DND-41 (cell line): Measurements from ENCODE around the gene STN1.

Experiments
- ATAC-seq: fragments of 200-7000 bp; cut with Tn5 transposase; 3 replicates; pipeline ENCODE4 v1.9.1; 2021; ENCODE audit warnings: low read depth; ENCODE audit not compliant: insufficient read depth
- DNase-seq: peaks from one replicate; pipeline ENCODE4 v3.0.0-alpha.2; 2020
- H2AFZ ChIP-seq: 2 replicates; pipeline ENCODE4 v1.6.0; 2012; ENCODE audit warnings: low read depth, low read length
- H3K27ac ChIP-seq: 2 replicates; pipeline ENCODE4 v1.5.1; 2012; ENCODE audit warnings: low read length, inconsistent platforms
- H3K27me3 ChIP-seq: fragments of 200-600 bp; sonication (generic); 2 replicates; pipeline ENCODE4 v1.6.0; 2012; ENCODE audit warnings: low read length, mild to moderate bottlenecking, inconsistent platforms; ENCODE audit not compliant: insufficient read depth, poor library complexity
- H3K36me3 ChIP-seq: 2 replicates; pipeline ENCODE4 v1.5.1; 2012; ENCODE audit warnings: low read length, inconsistent platforms; ENCODE audit not compliant: insufficient read depth
- H3K4me1 ChIP-seq: 2 replicates; pipeline ENCODE4 v1.5.1; 2012; ENCODE audit warnings: mild to moderate bottlenecking, low read length; ENCODE audit not compliant: insufficient read depth
- H3K4me2 ChIP-seq: 2 replicates; pipeline ENCODE4 v1.6.0; 2012; ENCODE audit warnings: mild to moderate bottlenecking, moderate library complexity, low read length, inconsistent platforms; ENCODE audit not compliant: insufficient read depth
- H3K4me3 ChIP-seq, 2 experiments: fragments of 200-600 bp in 1 of 2; shearing (Covaris generic) in 1 of 2; 2 replicates each; pipeline ENCODE4 v1.5.1; 2012 to 2016; ENCODE audit warnings: inconsistent platforms in 2 of 2, low read length in 2 of 2, mild to moderate bottlenecking in 2 of 2, low read depth in 1 of 2, moderate library complexity in 1 of 2
- H3K79me2 ChIP-seq: 2 replicates; pipeline ENCODE4 v1.6.0; 2012; ENCODE audit warnings: low read length, inconsistent platforms; ENCODE audit not compliant: insufficient read depth
- H3K9ac ChIP-seq: 2 replicates; pipeline ENCODE4 v1.6.0; 2012; ENCODE audit warnings: low read depth, mild to moderate bottlenecking, inconsistent platforms, low read length, moderate library complexity
- H3K9me3 ChIP-seq: 2 replicates; pipeline ENCODE4 v1.5.1; 2012; ENCODE audit warnings: low read length, moderate library complexity, mild to moderate bottlenecking, inconsistent platforms; ENCODE audit not compliant: insufficient read depth, severe bottlenecking
- H4K20me1 ChIP-seq: 2 replicates; pipeline ENCODE4 v1.6.0; 2012; ENCODE audit warnings: low read length; ENCODE audit not compliant: insufficient read depth
- CTCF ChIP-seq: IDR thresholded peaks from 2 replicates; pipeline ENCODE4 v1.5.1; 2012; ENCODE audit warnings: borderline replicate concordance, low read length, moderate library complexity, mild to moderate bottlenecking; ENCODE audit not compliant: poor library complexity, severe bottlenecking; ENCODE audit errors: extremely low read depth
- EZH2 ChIP-seq: IDR thresholded peaks from 3 replicates; pipeline ENCODE4 v1.6.1; 2012; ENCODE audit warnings: borderline replicate concordance, low read depth, mild to moderate bottlenecking, moderate library complexity, low read length, inconsistent platforms; ENCODE audit not compliant: severe bottlenecking

The STN1 gene

GRCh38 chr10:103931603-103932002 lies 13.6 kb upstream of the STN1 start:
- Histone ChIP-seq H2AFZ (no peak overlapping the region), H4K20me1 (no peaks in the 10 kb centered on the region), H3K79me2 (no peaks in the 10 kb centered on the region), H3K4me2 (no peak overlapping the region), H3K27ac (no peak overlapping the region), H3K27me3 (no peaks in the 10 kb centered on the region), H3K4me3 (no peak overlapping the region), H3K36me3 (no peaks in the 10 kb centered on the region), H3K4me1 (no peaks in the 10 kb centered on the region), H3K9ac (no peak overlapping the region), H3K9me3 (no peaks in the 10 kb centered on the region)
- DNase-seq = no peak
- TF ChIP-seq CTCF = no peak
- TF ChIP-seq EZH2 = no peak
- no peak for ATAC-seq

DNA sequence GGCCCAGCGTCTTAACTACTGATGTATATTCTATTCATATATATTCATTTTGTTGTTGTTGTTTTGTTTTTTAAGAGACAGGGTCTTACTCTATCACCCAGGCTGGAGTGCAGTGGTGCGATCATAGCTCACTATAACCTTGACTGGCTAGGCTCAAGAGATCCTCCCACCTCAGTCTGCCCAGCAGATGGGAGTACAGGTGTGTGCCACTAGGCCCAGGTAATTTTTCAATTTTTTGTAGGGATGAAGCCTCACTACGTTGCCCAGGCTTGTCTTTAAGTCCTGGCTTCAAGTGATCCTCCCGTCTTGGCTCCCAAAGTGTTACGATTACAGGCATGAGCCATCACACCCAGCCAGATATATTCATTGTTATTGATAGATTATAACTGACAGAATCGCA lies 12.9 kb upstream of the STN1 start:
- H3K27me3 ChIP-seq = no peaks in the 10 kb centered on the region
- no peak overlapping the region for H2AFZ ChIP-seq
- no peaks in the 10 kb centered on the region for H3K9me3 ChIP-seq
- no peak overlapping the region for H3K4me3 ChIP-seq
- no peak overlapping the region for H3K4me2 ChIP-seq
- H3K9ac ChIP-seq = no peak overlapping the region
- no peaks in the 10 kb centered on the region for H4K20me1 ChIP-seq
- no peaks in the 10 kb centered on the region for H3K79me2 ChIP-seq
- no peaks in the 10 kb centered on the region for H3K4me1 ChIP-seq
- H3K27ac ChIP-seq = no peak overlapping the region
- DNase-seq (no peak), ATAC-seq (no peak)
- no peaks in the 10 kb centered on the region for H3K36me3 ChIP-seq
- TF ChIP-seq CTCF (no peak), EZH2 (no peak)

GRCh38 chr10:103930449-103930848 lies 12.5 kb upstream of the STN1 start:
- Histone ChIP-seq H3K4me1 (no peaks in the 10 kb centered on the region), H3K4me3 (no peak overlapping the region), H2AFZ (no peak overlapping the region; the same call in 1 of the 2 replicates), H3K9me3 (no peaks in the 10 kb centered on the region), H3K4me2 (no peak overlapping the region), H3K27me3 (no peaks in the 10 kb centered on the region), H3K9ac (no peak overlapping the region), H4K20me1 (no peaks in the 10 kb centered on the region), H3K27ac (no peak overlapping the region), H3K36me3 (no peaks in the 10 kb centered on the region), H3K79me2 (no peaks in the 10 kb centered on the region)
- no peak for TF ChIP-seq CTCF
- no peak for TF ChIP-seq EZH2
- DNase-seq (no peak), ATAC-seq (no peak)

GRCh38 chr10:103929381-103929921 lies 11.5 kb upstream of the STN1 start:
- DNase-seq (no peak), ATAC-seq (no peak)
- Histone ChIP-seq H3K9me3 (no peaks in the 10 kb centered on the region), H3K36me3 (no peaks in the 10 kb centered on the region), H2AFZ (no peak overlapping the region), H3K4me2 (no peak overlapping the region), H3K27me3 (no peaks in the 10 kb centered on the region), H3K27ac (no peak overlapping the region), H3K9ac (no peak overlapping the region), H3K4me1 (no peaks in the 10 kb centered on the region), H3K79me2 (no peaks in the 10 kb centered on the region), H3K4me3 (no peak overlapping the region), H4K20me1 (no peaks in the 10 kb centered on the region)
- TF ChIP-seq EZH2 (no peak), CTCF (no peak)
